Karpas-422 (cell line): Measurements from ENCODE around the gene MNS1. TPM values are rescaled to one million over a fixed set of nuclear protein-coding genes. Genes with fewer than 3 reads are reported as not detected.
"Not testable (repeated sequence)": the region's sequence is repeated elsewhere in the genome, so short reads cannot be mapped to it uniquely, and the experiment has no call there.

Source experiments
- DNase-seq: peaks from one replicate; pipeline ENCODE4 v3.0.0-alpha.2; 2015
- H2AFZ ChIP-seq: fragments of 200-600 bp; sonication (generic); 2 replicates; pipeline ENCODE4 v1.6.1; 2014; ENCODE audit warnings: antibody characterized with exemption, low read length, mixed read lengths
- H3K27ac ChIP-seq: fragments of 200-600 bp; sonication (generic); 2 replicates; pipeline ENCODE4 v1.5.1; 2014; ENCODE audit warnings: mild to moderate bottlenecking, low read length, moderate library complexity
- H3K27me3 ChIP-seq: fragments of 200-600 bp; sonication (generic); 2 replicates; pipeline ENCODE4 v1.6.1; 2014; ENCODE audit warnings: low read length, mixed read lengths
- H3K36me3 ChIP-seq: fragments of 200-600 bp; sonication (generic); 2 replicates; pipeline ENCODE4 v1.6.1; 2014; ENCODE audit warnings: low read length, mixed read lengths; ENCODE audit not compliant: insufficient read depth
- H3K4me1 ChIP-seq: fragments of 200-600 bp; sonication (generic); 2 replicates; pipeline ENCODE4 v1.6.1; 2014; ENCODE audit warnings: mild to moderate bottlenecking, low read length, mixed read lengths
- H3K4me2 ChIP-seq: fragments of 200-600 bp; sonication (generic); 2 replicates; pipeline ENCODE4 v1.6.1; 2014; ENCODE audit warnings: low read length, low read depth, mild to moderate bottlenecking; ENCODE audit not compliant: poor library complexity, severe bottlenecking
- H3K4me3 ChIP-seq: fragments of 200-600 bp; sonication (generic); 2 replicates; pipeline ENCODE4 v1.5.1; 2014; ENCODE audit warnings: mild to moderate bottlenecking, antibody characterized with exemption, low read length, mixed read lengths
- H3K79me2 ChIP-seq: fragments of 200-600 bp; sonication (generic); 2 replicates; pipeline ENCODE4 v1.6.1; 2014; ENCODE audit warnings: mild to moderate bottlenecking, low read length, mixed read lengths
- H3K9ac ChIP-seq: fragments of 200-600 bp; sonication (generic); 2 replicates; pipeline ENCODE4 v1.6.0; 2014; ENCODE audit warnings: low read length
- H3K9me2 ChIP-seq: fragments of 200-600 bp; sonication (generic), shearing (Covaris generic); replicated peaks from 2 replicates; pipeline ENCODE4 v1.6.0; 2014; ENCODE audit warnings: mild to moderate bottlenecking, low read length, moderate library complexity; ENCODE audit not compliant: insufficient read depth
- H3K9me3 ChIP-seq: fragments of 300-700, 200-600 bp; sonication (generic); 2 replicates; pipeline ENCODE4 v1.6.1; 2014; ENCODE audit warnings: low read length, mixed read lengths
- H4K20me1 ChIP-seq: fragments of 200-600 bp; sonication (generic); 2 replicates; pipeline ENCODE4 v1.6.1; 2014; ENCODE audit warnings: mild to moderate bottlenecking, antibody characterized with exemption, low read length, low read depth; ENCODE audit not compliant: insufficient read depth
- total RNA-seq: library from RNA; depleted of rRNA; stranded (reverse); fragments of >200 nt; shearing (Covaris generic); gene quantifications from 2 replicates; pipeline ENCODE4 v1.2.3, GENCODE V29; 2014; ENCODE audit warnings: low replicate concordance

MNS1 gene
- total RNA-seq, 1 experiment from 2014 or later = 3.5 TPM

GRCh38 chr15:56490461-56490860 is 25.5 kb upstream of the MNS1 start:
- Histone ChIP-seq H3K9ac (no peak overlapping the region), H2AFZ (no peak overlapping the region), H3K9me3 (no peaks in the 10 kb centered on the region), H3K4me3 (no peak overlapping the region), H3K4me2 (no peak overlapping the region), H4K20me1 (no peaks in the 10 kb centered on the region), H3K36me3 (no peaks in the 10 kb centered on the region), H3K4me1 (peaks cover 11% of the 10 kb centered on the region), H3K79me2 (no peaks in the 10 kb centered on the region), H3K27ac (no peak overlapping the region), H3K9me2 (no peaks in the 10 kb centered on the region), H3K27me3 (no peaks in the 10 kb centered on the region)
- DNase-seq = no peak

GRCh38 chr15:56486206-56486605 is 21.3 kb upstream of the MNS1 start:
- H3K27me3 ChIP-seq, H2AFZ ChIP-seq, DNase-seq, H3K79me2 ChIP-seq, H3K9me2 ChIP-seq, H3K4me3 ChIP-seq, H3K27ac ChIP-seq, H3K9me3 ChIP-seq, H3K4me1 ChIP-seq, H3K4me2 ChIP-seq, H4K20me1 ChIP-seq, H3K9ac ChIP-seq, H3K36me3 ChIP-seq: not testable (repeated sequence)

DNA sequence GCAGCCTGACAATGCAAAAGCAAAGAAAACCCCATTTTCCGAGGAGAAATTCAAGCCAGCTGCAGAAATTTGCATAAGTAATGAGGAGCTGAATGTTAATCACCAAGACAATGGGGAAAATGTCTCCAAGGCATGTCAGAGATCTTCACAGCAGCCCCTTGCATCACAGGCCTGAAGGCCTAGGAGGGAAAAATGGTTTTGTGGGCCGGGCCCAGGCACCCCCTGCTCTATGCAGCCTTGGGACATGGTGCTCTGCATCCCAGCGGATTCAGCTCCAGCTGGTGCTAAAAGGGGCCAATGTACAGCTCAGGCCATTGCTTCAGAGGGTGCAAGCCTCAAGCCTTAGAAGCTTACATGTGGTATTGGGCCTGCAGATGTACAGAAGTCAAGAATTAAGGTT is 20.5 kb upstream of the MNS1 start:
- H3K79me2 ChIP-seq, H3K4me3 ChIP-seq, H3K9me3 ChIP-seq, H3K27me3 ChIP-seq, H3K27ac ChIP-seq, H2AFZ ChIP-seq, H3K4me1 ChIP-seq, H4K20me1 ChIP-seq, H3K9me2 ChIP-seq, DNase-seq, H3K36me3 ChIP-seq, H3K9ac ChIP-seq, H3K4me2 ChIP-seq: not testable (repeated sequence)

GRCh38 chr15:56484287-56484686 is 19.4 kb upstream of the MNS1 start:
- Histone ChIP-seq H3K36me3 (no peaks in the 10 kb centered on the region), H4K20me1 (no peaks in the 10 kb centered on the region), H3K9ac (no peak overlapping the region), H2AFZ (no peak overlapping the region), H3K4me1 (no peaks in the 10 kb centered on the region), H3K27ac (no peak overlapping the region), H3K4me3 (no peak overlapping the region), H3K9me3 (no peaks in the 10 kb centered on the region), H3K27me3 (no peaks in the 10 kb centered on the region), H3K79me2 (no peaks in the 10 kb centered on the region), H3K9me2 (no peaks in the 10 kb centered on the region), H3K4me2 (no peak overlapping the region)
- no peak for DNase-seq

DNA sequence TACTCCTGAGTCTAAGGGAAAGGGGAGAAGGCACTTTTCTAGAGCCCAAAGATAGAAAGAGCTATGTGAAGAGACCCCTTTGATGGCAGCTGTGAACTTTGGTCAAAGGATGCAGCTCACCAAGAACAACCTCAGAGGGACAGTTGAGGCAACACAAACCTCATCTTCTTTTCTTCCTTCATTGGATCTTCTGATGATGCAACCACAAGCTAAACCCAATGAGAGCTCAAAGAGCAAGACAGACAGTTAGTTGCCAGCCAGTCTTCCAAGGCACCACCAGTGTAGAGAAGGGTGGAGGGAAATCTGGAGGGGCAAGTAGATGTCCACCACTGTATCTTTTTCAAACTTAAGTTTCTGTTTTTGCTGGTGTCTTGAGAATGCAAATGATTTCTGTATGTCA is 10.4 kb upstream of the MNS1 start:
- H3K9ac ChIP-seq = no peak overlapping the region
- no peak for DNase-seq
- H3K4me1 ChIP-seq = peaks cover 3% of the 10 kb centered on the region; the same call in 1 of the 2 replicates
- H3K27ac ChIP-seq = no peak overlapping the region
- no peaks in the 10 kb centered on the region for H3K79me2 ChIP-seq
- H3K9me2 ChIP-seq = no peaks in the 10 kb centered on the region
- no peaks in the 10 kb centered on the region for H3K27me3 ChIP-seq
- H3K36me3 ChIP-seq = no peaks in the 10 kb centered on the region
- no peak overlapping the region for H3K4me3 ChIP-seq
- no peaks in the 10 kb centered on the region for H4K20me1 ChIP-seq
- H3K4me2 ChIP-seq = no peak overlapping the region
- no peak overlapping the region for H2AFZ ChIP-seq
- H3K9me3 ChIP-seq = no peaks in the 10 kb centered on the region

- Histone ChIP-seq H3K36me3 (no peaks in the 10 kb centered on the region), H3K9ac (no peak overlapping the region), H3K27ac (no peak overlapping the region), H3K4me3 (no peak overlapping the region), H2AFZ (0 out of 2 replicates have a peak overlapping the region, but pooled peaks have one; percentile 39), H4K20me1 (no peaks in the 10 kb centered on the region), H3K4me1 (peaks cover 11% of the 10 kb centered on the region), H3K79me2 (no peaks in the 10 kb centered on the region), H3K9me3 (no peaks in the 10 kb centered on the region), H3K9me2 (no peaks in the 10 kb centered on the region), H3K4me2 (no peak overlapping the region), H3K27me3 (no peaks in the 10 kb centered on the region)
- no peak for DNase-seq
These were observed 8.1 kb upstream of the MNS1 start for GRCh38 chr15:56473017-56473416.

DNA sequence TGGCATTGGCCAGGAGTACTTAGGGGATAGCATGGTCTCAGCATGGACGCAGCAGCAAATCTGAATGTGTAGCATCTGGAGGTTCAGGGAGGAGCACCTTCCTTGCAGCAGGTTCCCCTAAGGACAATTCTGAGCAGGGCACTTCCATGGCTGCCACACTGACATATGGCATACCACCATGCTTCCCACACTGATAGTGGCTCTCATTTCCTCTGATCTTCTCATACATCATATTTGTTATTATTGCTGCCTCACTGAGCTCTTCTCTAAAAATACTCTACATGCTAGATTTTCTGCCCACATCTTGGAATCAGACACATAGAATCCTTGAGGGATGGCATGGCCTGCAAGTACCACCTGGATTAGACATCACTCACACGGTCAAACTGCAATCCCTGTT is 7.3 kb upstream of the MNS1 start:
- Histone ChIP-seq H4K20me1 (no peaks in the 10 kb centered on the region), H3K9me3 (no peaks in the 10 kb centered on the region), H3K36me3 (no peaks in the 10 kb centered on the region), H3K9ac (no peak overlapping the region), H3K27me3 (no peaks in the 10 kb centered on the region), H3K4me1 (peaks cover 19% of the 10 kb centered on the region), H3K4me2 (no peak overlapping the region), H3K9me2 (no peaks in the 10 kb centered on the region), H3K4me3 (no peak overlapping the region), H3K27ac (no peak overlapping the region), H2AFZ (peak overlapping the region; percentile 39; the same call in 1 of the 2 replicates), H3K79me2 (no peaks in the 10 kb centered on the region)
- DNase-seq = no peak

DNA sequence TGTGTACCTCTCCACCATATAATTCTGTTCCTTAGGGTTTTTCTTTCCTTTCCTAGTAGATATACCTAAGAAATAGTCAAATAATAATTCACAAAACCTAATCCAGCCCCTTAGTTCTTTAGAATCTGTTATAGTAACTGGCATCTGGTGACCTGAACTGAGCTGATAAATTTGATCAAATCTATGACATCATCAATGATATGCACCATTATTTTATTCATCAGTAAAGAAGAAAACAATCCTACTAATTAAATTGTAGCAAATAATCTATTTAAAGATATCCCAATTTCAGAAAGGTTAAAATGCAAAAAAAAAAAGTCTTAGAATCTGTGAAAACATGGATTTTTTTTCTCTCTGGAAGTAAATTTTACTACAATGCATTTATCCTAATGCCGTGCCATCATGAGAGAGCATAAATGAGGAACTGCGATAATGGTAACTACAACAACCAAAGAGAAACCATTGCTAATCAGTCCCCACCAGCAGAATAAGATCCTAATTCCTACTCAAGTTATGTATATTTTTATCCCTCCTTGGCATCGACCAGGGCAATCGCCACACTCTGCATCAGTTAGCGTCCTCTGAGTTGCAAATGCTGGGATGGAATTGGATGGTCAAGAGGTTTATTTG is 6.6 kb upstream of the MNS1 start:
- Histone ChIP-seq H3K9me2 (no peaks in the 10 kb centered on the region), H2AFZ (no peak overlapping the region)

More for the DNA sequence above, 6.6 kb upstream of the MNS1 start:
- Histone ChIP-seq H3K4me1 (peaks cover 23% of the 10 kb centered on the region), H3K79me2 (no peaks in the 10 kb centered on the region), H4K20me1 (no peaks in the 10 kb centered on the region), H3K4me2 (no peak overlapping the region), H3K9ac (no peak overlapping the region), H3K9me3 (no peaks in the 10 kb centered on the region), H3K27ac (no peak overlapping the region), H3K36me3 (no peaks in the 10 kb centered on the region), H3K27me3 (no peaks in the 10 kb centered on the region), H3K4me3 (no peak overlapping the region)
- no peak for DNase-seq
